Suprapubic skin (tissue), 3 donors: ENCODE results near the gene COL1A1.

Source experiments
- EP300 ChIP-seq: sonication (generic); formaldehyde crosslinking; IDR thresholded peaks from one replicate; pipeline ENCODE4 v1.6.1; 2017; ENCODE audit warnings: antibody characterized with exemption
- POLR2A ChIP-seq, 2 donors: fragments of 450-650 bp; IDR thresholded peaks; one replicate each; pipeline ENCODE4 v1.6.1; 2017; ENCODE audit warnings: antibody characterized with exemption in 2 of 2, mild to moderate bottlenecking in 2 of 2, moderate library complexity in 2 of 2
- TF ChIP-seq, protein P1 (sequence below), 2 donors: fragments of 200-600 bp in 1 of 2; fragments of 450-650 bp in 1 of 2; sonication (generic) in 1 of 2; IDR thresholded peaks; one replicate each; pipeline ENCODE4 v1.5.1; 2016 to 2019; ENCODE audit warnings: antibody characterized with exemption in 2 of 2, mild to moderate bottlenecking in 1 of 2, moderate library complexity in 1 of 2

DNA sequence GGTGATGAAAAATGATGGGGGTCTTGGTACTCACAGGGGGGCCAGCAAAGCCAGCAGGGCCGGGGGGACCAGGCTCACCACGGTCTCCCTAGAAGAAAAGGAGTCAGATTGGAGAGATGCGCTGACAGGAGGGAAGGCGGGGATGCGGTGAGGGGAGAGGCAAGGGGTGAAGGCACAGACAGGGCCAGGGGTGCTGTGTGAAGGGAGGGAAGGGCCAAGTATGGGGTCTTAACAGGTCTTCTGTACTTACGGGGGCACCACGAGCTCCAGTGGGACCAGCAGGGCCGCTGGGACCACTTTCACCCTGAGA, 11.2 kb downstream of the COL1A1 start:
- TF ChIP-seq, protein P1, sequence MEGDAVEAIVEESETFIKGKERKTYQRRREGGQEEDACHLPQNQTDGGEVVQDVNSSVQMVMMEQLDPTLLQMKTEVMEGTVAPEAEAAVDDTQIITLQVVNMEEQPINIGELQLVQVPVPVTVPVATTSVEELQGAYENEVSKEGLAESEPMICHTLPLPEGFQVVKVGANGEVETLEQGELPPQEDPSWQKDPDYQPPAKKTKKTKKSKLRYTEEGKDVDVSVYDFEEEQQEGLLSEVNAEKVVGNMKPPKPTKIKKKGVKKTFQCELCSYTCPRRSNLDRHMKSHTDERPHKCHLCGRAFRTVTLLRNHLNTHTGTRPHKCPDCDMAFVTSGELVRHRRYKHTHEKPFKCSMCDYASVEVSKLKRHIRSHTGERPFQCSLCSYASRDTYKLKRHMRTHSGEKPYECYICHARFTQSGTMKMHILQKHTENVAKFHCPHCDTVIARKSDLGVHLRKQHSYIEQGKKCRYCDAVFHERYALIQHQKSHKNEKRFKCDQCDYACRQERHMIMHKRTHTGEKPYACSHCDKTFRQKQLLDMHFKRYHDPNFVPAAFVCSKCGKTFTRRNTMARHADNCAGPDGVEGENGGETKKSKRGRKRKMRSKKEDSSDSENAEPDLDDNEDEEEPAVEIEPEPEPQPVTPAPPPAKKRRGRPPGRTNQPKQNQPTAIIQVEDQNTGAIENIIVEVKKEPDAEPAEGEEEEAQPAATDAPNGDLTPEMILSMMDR (IDR thresholded peaks at IDR 0.05) = no peak
- TF ChIP-seq EP300 (no peak), POLR2A (IDR thresholded peaks at IDR 0.05) (no peak)
